ENCODE data around the gene CUX1.
"Not testable (repeated sequence)": the region's sequence is repeated elsewhere in the genome, so short reads cannot be mapped to it uniquely, and the experiment has no call there.

CUX1 gene

GRCh38 chr7:102120666-102121195 is 303.3 kb downstream of the CUX1 start:
- no peak for DNase-seq

- DNase-seq, result no peak
Observed at GRCh38 chr7:102122026-102122425, 304.6 kb downstream of the CUX1 start.

- no peak for DNase-seq
Observed at GRCh38 chr7:102125127-102125596, 307.7 kb downstream of the CUX1 start.

DNA sequence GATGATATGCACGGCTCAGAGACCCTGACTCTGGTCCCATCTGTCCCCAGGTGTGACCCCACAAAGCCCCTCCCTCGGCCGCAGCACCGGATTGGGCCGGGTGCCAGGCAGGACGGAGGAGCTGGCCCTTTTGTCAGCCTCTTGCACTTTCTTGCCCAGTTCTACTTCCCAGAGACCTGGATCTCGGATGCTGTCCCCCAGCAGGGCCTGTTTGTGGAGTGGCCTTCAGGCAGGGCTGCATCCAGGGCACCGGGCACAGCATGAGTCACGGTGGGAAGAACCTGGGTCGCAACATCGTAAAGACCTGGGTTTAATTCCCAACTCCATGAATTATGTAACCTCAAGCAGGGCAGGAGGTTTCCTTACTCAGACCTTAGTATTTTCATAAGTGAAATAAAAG is 310.9 kb downstream of the CUX1 start:
- no peak for DNase-seq

DNA sequence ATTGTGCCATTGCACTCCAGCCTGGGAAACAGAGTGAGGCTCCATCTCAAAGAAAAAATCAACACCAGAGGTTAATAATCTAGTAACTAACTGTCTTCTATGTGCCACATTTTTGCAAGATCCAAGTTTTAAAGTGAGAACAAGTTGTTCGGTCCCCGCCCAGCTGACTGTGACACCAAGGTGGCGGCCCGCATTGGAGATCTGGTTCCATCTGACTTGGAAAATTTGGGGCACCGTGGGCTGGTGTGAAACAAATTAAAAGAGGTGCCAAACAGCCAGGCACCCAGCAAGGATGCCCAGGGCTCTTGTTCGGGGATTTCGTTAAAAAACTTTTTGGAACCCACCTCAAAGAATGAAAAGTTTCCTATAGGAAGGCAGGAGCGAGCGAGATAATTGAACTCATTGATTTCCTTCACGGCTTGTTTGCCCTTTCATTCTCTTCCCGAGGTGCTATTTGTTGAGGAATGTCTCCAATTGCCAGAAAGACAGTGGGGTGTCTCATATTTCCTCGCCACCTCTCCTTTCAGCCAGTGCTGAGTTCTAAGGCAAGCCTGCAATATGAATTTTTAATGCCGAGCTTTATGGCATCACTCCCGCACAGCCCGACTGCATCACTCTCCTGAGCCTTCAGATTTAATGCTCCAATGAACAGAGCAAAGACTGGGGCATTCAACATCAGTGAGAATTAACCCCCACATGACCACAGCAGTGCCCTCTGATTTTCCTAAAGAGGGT is 312.4 kb downstream of the CUX1 start:
- DNase-seq, result peak in 1 of 56 donors; percentile 12

DNA sequence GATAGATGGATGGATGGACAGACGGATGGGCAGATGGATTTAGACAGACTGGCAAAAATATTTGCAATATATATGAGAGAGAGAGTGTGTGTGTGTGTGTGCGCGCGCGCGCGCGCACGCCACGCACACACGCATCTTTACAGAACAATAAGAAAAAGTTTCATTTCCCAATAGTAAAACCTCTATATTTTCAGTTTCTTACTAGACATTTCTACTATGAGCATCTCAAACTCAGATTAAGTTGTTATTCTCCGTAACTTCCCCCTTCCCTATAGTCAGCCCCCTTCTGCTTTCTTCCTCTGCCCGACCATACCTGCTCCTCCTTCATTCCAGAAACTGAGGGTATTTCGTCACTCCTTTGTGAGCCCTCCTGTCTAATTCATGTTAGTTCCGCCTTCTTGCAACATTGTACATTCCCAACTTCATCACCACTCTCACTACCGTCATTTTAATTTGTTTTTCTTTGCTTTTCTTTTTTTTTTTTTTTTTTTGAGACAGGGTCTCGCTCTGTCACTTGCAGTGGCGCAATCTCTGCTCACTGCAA is 314.9 kb downstream of the CUX1 start:
- DNase-seq, result no peak

DNA sequence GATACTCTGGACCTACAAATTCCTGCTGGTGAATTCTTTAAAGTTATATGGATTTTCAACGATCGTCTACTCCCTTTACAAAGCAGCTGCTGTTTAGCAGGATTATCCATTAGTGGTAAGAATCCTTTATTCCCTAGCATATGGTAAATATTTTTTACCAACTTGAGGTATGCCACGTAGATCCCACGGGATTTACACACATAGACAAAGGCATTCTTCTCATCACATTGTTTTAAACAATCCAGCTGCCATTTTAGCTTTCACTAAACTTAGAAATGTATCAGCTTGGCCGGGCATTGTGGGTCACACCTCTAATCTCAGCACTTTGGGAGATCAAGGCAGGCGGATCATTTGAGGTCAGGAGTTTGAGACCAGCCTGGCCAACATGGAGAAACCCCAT is 321.2 kb downstream of the CUX1 start:
- DNase-seq, result no peak

DNA sequence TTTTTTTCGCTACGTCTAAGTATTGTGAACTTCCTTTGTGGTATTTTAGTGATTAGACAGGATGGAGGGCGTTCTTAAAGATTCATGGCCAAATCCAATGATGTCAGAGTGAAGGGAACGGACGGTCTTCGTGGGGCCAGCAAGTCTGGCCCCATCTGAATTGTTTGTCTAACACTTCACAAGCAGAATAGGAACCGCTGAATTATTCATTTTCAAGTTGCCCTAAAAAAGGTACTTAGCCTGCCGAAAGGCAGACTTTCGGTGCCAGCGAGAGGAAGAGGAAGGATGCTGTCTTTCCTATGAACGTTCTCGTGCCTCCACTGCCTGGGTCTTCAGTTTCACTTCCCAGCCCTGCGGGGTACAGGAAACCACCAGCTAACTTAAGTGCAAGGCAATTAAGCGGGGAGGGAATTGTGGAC is 323.5 kb downstream of the CUX1 start:
- peak in 8 of 56 donors; percentile 4 to 31 (median 18) for DNase-seq

- DNase-seq, result not testable (repeated sequence)
Observed at GRCh38 chr7:102142433-102142832, 325.0 kb downstream of the CUX1 start.

DNA sequence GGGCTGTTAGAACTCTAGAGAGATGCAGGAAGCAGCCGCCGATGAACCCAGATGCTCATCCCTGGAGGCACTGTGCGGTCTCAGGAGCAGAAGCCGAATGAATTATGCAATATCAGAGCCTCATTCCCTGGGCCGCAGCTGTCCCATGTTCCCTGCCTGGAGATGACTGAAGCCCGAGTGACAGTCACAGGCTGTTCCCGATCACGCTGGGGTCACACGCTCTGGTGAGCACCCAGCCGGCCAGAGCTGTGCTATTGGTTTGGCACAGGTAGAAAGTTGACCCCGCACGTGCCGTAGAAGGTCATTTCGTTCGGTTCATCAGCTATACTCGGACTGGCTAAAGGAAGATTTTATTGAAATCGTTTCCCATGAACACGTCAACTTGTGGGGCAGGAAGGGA is 328.7 kb downstream of the CUX1 start:
- DNase-seq, result peak in 37 of 56 donors; percentile 0 to 70 (median 26)

DNA sequence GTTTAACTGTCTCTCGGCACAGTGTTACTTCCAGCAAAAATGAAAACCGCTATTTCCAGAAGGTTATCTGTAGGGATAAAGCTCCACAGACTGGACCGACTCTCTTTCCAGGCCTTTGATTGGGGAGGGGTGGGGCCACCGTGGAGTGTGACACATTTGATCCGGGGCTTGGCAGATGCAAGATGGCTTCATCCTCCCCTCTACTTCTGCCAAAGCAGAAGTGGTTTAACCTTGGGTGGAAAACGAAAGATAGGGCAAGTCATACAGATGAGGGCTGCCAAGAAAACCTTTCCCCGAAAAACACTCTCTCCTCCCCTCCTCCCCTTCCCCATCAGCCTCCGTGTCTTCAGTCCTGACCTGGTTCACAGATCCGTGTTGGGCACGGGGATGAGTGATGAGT is 329.6 kb downstream of the CUX1 start:
- DNase-seq, result peak in 3 of 56 donors; percentile 4 to 14 (median 7)

- no peak for DNase-seq
Observed at GRCh38 chr7:102148799-102149198, 331.4 kb downstream of the CUX1 start.

DNA sequence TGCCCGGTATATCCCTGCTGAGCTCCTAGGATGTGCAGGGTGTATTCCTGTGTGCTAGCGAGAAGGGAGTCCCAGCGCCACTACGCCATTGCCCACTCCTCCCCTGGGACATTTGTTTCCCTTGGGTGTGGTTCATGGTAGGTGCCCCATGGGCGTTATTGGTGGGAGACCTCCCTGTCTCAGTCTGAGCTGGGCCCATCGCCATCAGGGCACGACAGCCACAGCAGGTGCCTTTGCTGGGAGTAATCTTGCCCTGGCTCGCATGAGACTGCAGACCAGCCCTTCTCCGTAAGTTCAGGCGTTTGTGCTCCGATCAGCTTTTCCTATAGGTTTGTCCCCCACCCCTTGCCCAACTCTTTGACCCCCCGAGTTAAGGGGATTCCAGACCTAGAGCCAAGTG is 332.0 kb downstream of the CUX1 start:
- no peak for DNase-seq

GRCh38 chr7:102150266-102150665 is 332.8 kb downstream of the CUX1 start:
- DNase-seq, result no peak

DNA sequence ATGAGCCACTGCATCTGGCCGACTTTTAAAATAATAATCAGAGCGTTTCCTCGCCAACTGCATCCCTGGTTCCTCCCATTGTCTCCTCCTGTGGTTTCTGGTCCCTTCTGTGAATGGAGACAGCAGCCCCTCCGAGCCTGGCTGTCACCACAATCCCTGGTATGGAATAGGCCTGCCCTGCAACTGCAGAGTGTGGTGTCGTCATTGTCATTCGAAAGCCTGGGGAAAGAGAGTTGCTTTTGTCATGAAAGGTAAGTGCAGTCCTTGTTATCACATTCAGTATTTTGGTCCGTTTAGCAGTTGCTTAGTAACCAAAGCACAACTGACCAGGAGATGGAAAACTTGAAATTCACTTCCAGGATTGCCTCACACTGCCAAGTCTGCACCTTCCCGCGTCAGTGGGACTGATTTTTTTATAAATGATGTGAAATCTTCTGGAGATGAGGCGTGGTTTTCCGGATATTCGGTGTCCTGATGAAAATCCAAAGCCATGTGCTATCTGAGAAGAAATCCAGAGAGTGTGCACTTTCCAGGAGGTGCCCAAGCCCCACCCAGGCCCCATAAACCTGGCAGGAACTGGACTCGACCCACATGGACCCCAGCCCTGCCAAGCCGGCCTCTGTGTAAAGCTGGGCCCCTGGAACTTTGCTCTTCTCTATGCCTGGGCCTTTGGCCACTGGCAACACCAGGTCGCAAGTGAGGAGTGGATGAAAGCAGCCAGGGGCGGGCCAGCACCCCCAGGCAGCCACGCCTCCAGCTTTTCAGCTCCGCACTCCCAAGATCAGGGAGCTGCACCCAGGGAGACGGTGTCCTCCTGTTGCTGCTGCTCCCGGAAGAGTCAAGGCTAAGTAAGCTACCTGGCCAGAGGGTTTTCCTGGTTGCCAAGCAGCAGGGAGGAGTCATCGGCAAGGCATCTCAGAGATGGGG is 335.5 kb downstream of the CUX1 start:
- DNase-seq, result no peak

- DNase-seq, result no peak
Observed at GRCh38 chr7:102153599-102153946, 336.1 kb downstream of the CUX1 start.

DNA sequence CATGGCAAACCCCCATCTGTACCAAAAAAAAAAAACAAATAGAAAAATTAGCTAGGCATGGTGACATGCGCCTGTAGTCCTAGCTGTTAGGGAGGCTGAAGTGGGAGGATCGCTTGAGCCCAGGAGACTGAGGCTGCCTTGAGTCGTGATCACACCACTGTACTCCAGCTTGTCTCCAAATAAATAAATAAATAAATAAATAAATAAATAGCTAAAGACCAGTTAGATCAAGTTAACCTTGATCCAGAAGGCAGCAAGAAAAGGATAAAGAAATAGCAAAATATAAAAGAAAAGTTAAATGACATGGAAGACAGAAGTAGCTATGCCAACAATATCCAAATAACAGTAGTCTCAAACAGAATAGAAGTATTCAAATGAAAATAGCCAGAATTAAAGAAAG is 337.0 kb downstream of the CUX1 start:
- DNase-seq, result no peak

DNA sequence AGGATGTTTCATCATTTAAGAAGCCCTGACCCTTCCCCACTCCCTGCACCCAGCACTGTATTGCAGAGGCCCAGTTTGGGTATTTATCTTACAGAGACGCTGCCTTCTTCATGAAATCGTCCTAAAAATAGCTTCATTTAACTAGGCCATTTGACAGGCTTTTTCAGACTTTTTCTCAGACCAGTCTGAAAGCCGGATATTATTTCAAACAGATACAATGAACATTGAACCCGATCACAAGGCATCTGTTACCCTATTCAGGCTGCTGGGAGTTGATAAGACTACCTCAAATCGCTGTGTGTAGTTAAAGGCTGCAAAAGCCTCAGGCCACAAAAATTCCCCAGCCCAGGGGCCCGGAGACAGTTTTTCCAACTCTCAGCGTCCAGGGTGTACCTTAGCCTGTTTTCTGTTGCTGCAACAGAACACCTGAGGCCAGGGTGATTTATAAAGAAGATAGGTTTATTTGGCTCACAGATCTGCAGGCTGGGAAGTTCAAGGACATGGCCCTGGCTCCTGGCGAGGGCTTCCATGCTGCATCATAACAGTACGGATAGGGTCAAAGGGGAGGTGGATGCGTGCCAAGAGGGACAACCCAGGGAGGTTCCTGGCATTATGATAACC is 338.5 kb downstream of the CUX1 start:
- DNase-seq, result no peak

DNA sequence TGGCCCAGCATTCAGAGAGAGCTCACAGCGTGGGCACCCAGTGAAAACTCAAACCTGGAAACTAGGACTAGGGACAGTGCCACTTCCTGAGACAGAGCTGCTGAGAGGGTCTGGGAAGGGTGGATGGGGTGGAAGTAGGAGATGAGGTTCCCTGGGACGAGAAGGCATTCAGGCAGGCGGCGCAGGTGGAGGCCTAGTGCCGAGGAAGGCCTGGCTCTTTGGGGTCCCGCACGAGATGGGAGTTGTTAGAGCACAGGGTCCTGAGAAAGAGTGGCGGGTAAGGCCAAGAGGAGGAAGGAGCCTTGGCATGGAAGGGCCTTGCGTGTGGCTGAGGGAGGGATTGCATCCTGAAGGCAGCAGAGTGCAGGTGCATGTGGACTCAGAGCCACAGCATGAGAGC is 339.4 kb downstream of the CUX1 start:
- DNase-seq, result no peak

GRCh38 chr7:102165136-102165535 is 347.7 kb downstream of the CUX1 start:
- no peak for DNase-seq

DNA sequence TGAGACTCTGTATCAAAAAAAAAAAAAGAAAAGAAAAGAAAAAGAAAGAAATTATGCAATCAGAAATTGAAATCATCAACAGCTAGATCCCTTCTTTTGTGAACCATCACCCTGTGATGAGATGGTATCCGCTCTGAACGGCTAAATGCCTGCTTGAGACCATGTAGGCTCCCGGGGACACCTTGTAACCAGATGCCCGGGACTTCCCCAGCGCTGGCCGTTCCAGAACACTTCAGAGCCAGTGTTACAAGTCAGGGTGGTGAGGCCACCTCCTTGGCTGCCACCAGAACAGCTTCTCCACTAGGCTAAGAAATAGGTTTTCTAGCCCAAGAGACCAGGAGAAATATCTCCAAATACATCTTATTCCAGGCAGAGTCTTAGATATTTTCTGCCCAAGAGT is 349.8 kb downstream of the CUX1 start:
- no peak for DNase-seq

Measured in nucleus accumbens (tissue), 56 donors.